Muscle of back (tissue), 11 donors: ENCODE data around the gene ADCY2. TPM values are rescaled to one million over a fixed set of nuclear protein-coding genes. Genes with fewer than 3 reads are reported as not detected.
"Not testable (repeated sequence)": the region's sequence is repeated elsewhere in the genome, so short reads cannot be mapped to it uniquely, and the experiment has no call there.

Source experiments
- DNase-seq, 3 donors: peaks; one replicate each; pipeline versions ENCODE4 v3.0.0 to v3.0.0-alpha.2; 2013
- polyA plus RNA-seq, 10 donors: library from polyadenylated mRNA; unstranded; fragments of 120-200 nt; gene quantifications; one replicate each; pipeline ENCODE4 v1.2.1, GENCODE V29; 2013; ENCODE audit not compliant: insufficient read length in 10 of 10

The ADCY2 gene
- polyA plus RNA-seq, 10 donors, result 18.4 to 48.7 (median 38.6) TPM

- DNase-seq, result peak in 1 of 3 donors; percentile 26
Observed at GRCh38 chr5:7394889-7395431, 978 bp upstream of the ADCY2 start.

DNA sequence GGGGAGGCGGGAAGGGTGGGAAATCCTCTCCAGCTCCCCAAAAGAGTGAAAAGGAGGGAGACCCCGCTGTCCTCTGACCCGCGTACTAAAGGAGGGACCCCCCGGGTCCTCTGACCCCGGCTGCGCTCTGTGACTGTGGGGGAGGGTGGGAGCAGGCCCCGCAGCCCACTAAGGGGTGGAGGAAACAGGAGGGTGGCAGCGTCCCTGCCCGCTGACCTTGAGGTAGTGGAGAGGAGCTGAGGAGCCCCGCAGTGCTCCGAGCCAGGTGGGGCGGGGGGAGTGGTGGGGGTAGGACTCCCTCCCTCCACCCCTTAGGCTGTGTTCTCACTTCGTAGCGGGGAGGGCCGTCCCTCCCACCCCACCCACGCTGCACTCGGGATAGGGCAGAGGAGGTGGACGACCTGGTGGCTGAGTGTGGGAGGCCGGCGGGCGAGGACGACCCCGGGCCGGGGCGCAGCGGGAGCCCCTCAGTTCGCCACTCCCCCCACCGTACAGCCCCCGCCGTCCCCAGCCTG is 449 bp upstream of the ADCY2 start:
- DNase-seq, result no peak

- DNase-seq, result peak in 2 of 3 donors; percentile 60 to 76
Observed at GRCh38 chr5:7396713-7397454, 946 bp downstream of the ADCY2 start.

- no peak for DNase-seq
Observed at GRCh38 chr5:7397937-7398336, 2.0 kb downstream of the ADCY2 start.

GRCh38 chr5:7398596-7399280 is 2.8 kb downstream of the ADCY2 start:
- DNase-seq, result no peak

DNA sequence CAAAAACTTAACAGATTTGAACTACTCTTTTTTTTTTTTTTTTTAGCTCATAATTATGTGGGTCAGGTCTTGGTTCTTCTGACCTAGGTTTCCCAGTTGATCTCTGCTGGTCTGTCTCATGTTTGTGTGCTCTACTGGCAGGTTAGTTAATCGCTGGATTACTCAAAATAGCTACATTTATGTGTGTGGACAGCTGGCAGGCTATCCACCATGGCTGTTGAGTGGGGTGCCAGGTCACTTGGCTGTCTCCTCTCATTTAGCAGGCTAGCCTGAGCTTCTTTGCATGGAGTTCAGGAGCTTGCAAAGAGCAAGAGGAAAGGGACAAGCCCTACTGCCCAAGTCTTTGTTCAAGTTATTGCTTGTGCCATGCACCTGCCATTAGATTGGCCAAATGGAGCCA is 9.3 kb downstream of the ADCY2 start:
- DNase-seq, result no peak

- no peak for DNase-seq
Observed at GRCh38 chr5:7410936-7411511, 15.1 kb downstream of the ADCY2 start.

GRCh38 chr5:7412409-7412808 is 16.5 kb downstream of the ADCY2 start:
- DNase-seq, result no peak

GRCh38 chr5:7415123-7415522 is 19.2 kb downstream of the ADCY2 start:
- no peak for DNase-seq

DNA sequence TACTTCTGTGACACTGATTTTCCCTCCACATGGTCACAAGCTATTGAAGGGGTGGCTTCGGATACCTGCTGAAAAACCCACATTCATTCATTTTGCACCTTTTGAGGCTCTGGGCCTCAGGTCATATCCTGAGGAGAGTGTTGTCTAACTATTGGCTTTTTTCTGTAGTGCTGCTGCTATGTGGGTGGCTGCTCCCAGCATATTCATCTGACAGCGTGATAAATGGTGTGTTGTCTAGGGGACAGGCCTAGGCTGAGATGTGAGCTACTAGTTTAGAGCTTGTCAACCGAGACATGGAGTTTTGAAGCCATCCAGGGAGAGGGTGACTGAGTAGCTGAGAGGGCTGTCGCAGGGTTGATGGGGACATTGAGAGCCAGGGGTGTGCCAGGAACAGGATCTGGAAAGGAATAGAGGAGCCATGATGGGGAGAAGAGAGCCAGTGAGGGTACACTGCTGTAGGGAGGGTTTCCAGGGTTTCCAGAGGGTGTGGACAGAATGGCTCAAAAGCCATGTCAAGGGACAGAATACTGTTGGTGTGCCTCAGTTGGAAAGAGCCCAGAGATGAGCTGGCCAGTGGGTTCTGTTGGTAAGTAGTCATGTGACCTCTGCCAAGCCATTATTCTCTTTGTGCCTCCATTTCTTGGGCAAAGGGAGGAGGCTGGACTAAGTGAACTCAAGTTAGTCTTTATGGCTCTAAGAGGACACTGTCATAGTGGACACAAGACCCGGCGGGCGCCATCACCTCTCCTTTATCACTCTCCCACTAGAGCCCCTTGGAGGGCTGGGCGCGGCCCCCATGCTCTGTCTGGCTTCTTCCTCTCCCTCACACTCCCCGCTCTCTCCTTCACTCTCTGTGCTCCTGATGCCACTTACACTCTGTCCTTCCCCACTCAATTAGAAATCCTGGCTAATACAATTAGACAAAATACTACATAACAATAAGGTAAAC is 19.9 kb downstream of the ADCY2 start:
- DNase-seq, result no peak

DNA sequence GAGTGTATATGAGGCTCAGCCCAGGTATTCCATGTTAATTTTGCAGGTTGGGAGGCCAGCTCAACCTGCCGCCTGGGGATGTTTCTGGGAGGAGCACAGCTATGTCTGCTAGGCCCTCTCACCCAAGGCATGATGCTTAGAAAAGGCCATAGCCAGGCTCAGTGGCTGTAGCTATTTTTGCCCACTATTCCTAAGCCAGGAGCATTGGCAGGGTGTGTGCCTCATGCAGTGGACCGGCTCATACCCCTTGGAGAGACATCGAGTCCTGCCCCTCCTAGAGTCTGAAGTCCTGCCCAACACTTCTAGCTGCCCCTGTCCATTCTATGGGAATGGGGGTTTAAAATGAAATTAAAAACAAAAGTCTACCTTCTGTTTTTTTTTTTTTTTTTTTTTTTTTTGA is 22.3 kb downstream of the ADCY2 start:
- DNase-seq, result no peak

DNA sequence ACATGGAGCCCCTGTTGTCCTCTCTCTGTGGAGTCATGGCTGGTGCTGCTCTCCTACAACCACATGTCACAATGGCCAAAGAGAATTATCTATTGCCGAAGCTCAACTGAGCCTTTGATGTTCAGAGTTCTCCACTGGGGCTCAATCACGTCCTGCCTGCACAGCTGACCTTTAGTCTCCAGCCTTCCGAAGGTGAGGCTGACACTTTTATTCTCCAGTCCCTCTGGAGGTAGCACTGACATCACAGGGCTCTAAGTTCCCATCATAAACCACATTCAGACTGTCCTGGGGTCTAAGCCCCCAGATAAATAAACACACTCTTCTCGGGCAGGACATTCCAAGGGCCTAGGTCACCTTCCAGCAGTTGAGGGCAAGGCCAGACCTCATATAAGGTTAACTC is 23.4 kb downstream of the ADCY2 start:
- DNase-seq, result no peak

DNA sequence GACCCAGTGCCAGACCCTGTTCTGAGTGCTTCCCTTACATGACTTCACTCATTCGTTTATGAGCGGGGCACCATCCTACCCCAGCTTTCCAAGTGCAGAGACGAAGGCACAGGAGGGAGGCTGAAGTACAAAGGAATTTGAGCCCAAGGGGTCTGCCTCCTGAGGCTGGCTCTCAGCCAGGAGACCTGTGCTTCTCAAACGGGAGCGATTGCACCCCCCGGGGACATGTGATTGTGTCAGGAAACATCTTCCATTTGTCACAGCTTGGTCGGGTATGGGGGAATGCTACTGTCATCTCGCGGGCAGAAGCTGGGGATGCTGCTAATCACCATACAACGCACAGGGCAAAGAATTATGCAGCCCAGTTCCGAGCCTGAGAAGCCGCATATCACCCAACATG is 23.9 kb downstream of the ADCY2 start:
- no peak for DNase-seq

DNA sequence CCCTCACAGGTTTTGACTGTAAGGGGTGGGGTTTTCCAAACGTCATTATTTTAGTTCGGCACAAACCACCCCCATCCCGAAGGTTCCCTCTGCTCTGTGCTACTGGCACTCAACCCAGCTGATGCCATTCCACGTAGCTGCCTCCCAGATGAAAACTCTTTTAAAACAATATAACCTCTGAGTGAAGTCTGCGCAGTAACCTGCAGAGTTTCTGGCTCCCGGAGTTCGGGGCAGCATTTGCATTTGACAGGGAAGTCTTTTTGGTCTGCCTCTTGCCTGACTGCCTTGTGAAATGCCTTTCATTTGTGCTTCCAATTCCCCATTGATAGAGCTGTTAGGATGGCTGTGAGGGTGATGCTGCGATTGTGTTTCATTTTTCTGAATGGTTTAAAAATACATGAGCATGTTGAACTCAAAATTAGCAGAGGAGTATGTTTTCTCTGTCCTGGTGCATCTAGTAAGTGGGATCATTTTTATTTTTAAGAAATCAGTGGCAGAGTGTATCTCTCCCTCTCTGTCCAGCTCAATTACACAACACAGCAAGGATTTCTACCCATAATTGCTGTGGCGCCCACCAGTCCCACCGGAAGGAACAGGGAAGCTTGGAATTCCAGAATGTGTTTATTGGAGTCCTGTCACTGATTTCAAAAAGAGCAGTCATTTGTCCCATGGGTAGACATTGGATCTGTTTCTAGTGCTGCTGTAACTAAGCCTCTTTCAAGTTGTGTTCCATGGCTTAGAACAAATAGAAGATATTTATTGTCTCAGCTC is 24.8 kb downstream of the ADCY2 start:
- DNase-seq, result no peak

GRCh38 chr5:7422316-7423106 is 26.6 kb downstream of the ADCY2 start:
- DNase-seq, result peak in 1 of 3 donors; percentile 67

DNA sequence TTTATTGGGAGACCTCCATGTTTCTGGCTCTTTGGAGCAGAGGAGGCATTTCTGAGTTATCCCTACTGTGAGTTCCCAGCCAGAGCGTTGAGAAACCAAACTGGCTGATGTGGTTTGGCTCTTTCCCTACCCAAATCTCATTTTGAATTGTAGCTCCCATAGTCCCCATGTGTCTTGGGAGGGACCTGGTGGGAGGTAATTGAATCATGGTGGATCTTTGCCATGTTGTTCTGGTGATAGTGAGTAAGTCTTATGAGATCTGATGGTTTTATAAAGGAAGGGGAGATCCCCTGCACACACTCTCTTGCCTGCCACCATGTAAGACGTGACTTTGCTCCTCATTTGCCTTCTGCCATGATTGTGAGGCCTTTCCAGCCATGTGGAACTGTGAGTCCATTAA is 27.3 kb downstream of the ADCY2 start:
- not testable (repeated sequence) for DNase-seq

DNA sequence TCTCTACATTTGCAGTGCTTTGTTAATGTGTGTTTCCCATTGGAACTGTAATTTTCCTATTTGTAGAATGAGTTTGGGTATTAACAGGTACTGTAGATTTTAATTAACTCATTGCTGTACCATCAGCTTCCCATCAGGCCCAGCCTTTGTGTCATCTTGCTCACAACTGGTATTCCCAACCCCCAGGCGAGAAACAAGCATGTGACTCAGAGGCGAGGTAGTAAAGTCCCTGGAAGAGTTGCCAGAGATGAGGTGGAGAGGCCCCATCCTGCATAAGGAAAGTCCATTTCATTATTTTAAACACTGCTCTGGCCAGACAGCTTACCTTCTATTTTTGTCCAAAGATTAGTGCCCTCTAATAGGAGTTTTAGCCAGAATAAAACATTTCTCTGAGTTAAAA is 29.9 kb downstream of the ADCY2 start:
- peak in 1 of 3 donors; percentile 33 for DNase-seq

GRCh38 chr5:7426284-7426683 is 30.3 kb downstream of the ADCY2 start:
- no peak for DNase-seq

DNA sequence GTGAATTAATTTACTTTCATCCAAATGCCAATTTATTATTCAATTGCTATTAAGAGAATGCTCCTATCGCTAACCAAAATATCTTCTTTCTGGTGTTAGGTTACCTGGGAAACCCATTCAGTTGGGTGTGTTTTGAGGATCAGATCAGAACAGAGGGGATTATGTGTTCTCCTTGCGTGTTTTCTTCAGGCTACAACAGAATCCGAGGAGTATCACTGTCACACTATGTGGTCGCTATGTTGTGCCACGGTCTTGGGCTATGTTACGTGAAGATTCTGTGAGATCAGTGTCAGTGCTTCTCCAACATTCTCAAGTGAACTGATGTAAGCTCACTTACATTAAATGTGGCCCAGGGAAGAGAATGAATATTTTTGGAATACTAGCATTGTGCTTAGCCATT is 39.0 kb downstream of the ADCY2 start:
- DNase-seq, result no peak

- DNase-seq, result no peak
Observed at GRCh38 chr5:7435503-7435902, 39.6 kb downstream of the ADCY2 start.
